ENCODE measurements around the gene CHURC1. TPM values are rescaled to one million over a fixed set of nuclear protein-coding genes. Genes with fewer than 3 reads are reported as not detected.

CHURC1 gene
- total and polyA plus RNA-seq, 2 of the 8 experiments (the other 6 are each of a cell fraction or from before 2014, with no cell fraction given): 50.2 to 59.3 TPM

- TF ChIP-seq, protein P1, sequence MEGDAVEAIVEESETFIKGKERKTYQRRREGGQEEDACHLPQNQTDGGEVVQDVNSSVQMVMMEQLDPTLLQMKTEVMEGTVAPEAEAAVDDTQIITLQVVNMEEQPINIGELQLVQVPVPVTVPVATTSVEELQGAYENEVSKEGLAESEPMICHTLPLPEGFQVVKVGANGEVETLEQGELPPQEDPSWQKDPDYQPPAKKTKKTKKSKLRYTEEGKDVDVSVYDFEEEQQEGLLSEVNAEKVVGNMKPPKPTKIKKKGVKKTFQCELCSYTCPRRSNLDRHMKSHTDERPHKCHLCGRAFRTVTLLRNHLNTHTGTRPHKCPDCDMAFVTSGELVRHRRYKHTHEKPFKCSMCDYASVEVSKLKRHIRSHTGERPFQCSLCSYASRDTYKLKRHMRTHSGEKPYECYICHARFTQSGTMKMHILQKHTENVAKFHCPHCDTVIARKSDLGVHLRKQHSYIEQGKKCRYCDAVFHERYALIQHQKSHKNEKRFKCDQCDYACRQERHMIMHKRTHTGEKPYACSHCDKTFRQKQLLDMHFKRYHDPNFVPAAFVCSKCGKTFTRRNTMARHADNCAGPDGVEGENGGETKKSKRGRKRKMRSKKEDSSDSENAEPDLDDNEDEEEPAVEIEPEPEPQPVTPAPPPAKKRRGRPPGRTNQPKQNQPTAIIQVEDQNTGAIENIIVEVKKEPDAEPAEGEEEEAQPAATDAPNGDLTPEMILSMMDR (IDR thresholded peaks at IDR 0.05; ENCODE audit: control extremely low read depth in 1 of 3, insufficient read depth in 1 of 3, low read depth in 1 of 3, low read length in 3 of 3): peak in 2 of 3 experiments; percentile 59 to 64; a peak in 2 of 4 replicates
Measured at GRCh38 chr14:64891839-64892375, 22.3 kb upstream of the CHURC1 start (continued).
